H9 (cell line): ENCODE data around the gene MED22. TPM values are rescaled to one million over a fixed set of nuclear protein-coding genes. Genes with fewer than 3 reads are reported as not detected.

Experiments used
- DNase-seq: peaks from one replicate; pipeline ENCODE4 v3.0.0-alpha.2; 2017
- H2AFZ ChIP-seq: one replicate; pipeline ENCODE4 v1.6.1; 2013; ENCODE audit warnings: mild to moderate bottlenecking, low read length, control low read depth, moderate library complexity
- H2AK5ac ChIP-seq: 2 replicates; pipeline ENCODE4 v1.6.1; 2013; ENCODE audit warnings: low read length, control low read depth, mixed read lengths; ENCODE audit not compliant: insufficient read length
- H2BK120ac ChIP-seq: one replicate; pipeline ENCODE4 v1.6.1; 2013; ENCODE audit warnings: low read depth, mild to moderate bottlenecking, low read length, control low read depth, inconsistent platforms; ENCODE audit not compliant: poor library complexity, severe bottlenecking
- H2BK12ac ChIP-seq: 2 replicates; pipeline ENCODE4 v1.6.1; 2013; ENCODE audit warnings: low read length, control low read depth, mixed read lengths, low read depth; ENCODE audit not compliant: insufficient read length
- H2BK15ac ChIP-seq: 2 replicates; pipeline ENCODE4 v1.6.1; 2013; ENCODE audit warnings: low read depth, low read length, control low read depth
- H2BK20ac ChIP-seq: one replicate; pipeline ENCODE4 v1.6.1; 2013; ENCODE audit warnings: low read depth, mild to moderate bottlenecking, low read length, control low read depth, inconsistent platforms; ENCODE audit not compliant: poor library complexity, severe bottlenecking
- H2BK5ac ChIP-seq: 2 replicates; pipeline ENCODE4 v1.6.1; 2013; ENCODE audit warnings: low read length, control low read depth, mixed read lengths; ENCODE audit not compliant: insufficient read length
- H3K14ac ChIP-seq: 2 replicates; pipeline ENCODE4 v1.6.1; 2013; ENCODE audit warnings: low read length, control low read depth; ENCODE audit not compliant: insufficient read depth
- H3K18ac ChIP-seq: 2 replicates; pipeline ENCODE4 v1.6.1; 2013; ENCODE audit warnings: low read depth, mild to moderate bottlenecking, mixed read lengths, low read length, control low read depth; ENCODE audit not compliant: insufficient read length
- H3K23ac ChIP-seq: 2 replicates; pipeline ENCODE4 v1.6.1; 2013; ENCODE audit warnings: low read length, control low read depth, mixed read lengths, low read depth; ENCODE audit not compliant: insufficient read length
- H3K23me2 ChIP-seq: 2 replicates; pipeline ENCODE4 v1.6.1; 2013; ENCODE audit warnings: low read depth, mild to moderate bottlenecking, mixed read lengths, low read length, control low read depth; ENCODE audit not compliant: insufficient read length, poor library complexity, severe bottlenecking
- H3K27ac ChIP-seq: 2 replicates; pipeline ENCODE4 v1.5.1; 2013; ENCODE audit warnings: low read length, control low read depth, mixed read lengths, low read depth; ENCODE audit not compliant: insufficient read length
- H3K27me3 ChIP-seq: 2 replicates; pipeline ENCODE4 v1.6.1; 2013; ENCODE audit warnings: low read length, control low read depth, inconsistent platforms; ENCODE audit not compliant: insufficient read depth
- H3K4ac ChIP-seq: 2 replicates; pipeline ENCODE4 v1.6.1; 2013; ENCODE audit warnings: low read depth, mild to moderate bottlenecking, control low read depth, inconsistent platforms, low read length, moderate library complexity
- H3K4me1 ChIP-seq: 2 replicates; pipeline ENCODE4 v1.6.1; 2013; ENCODE audit warnings: low read length, control low read depth, inconsistent platforms; ENCODE audit not compliant: insufficient read depth
- H3K4me2 ChIP-seq: 2 replicates; pipeline ENCODE4 v1.6.1; 2013; ENCODE audit warnings: low read length, control low read depth, mixed read lengths; ENCODE audit not compliant: insufficient read length, insufficient read depth
- H3K56ac ChIP-seq: 2 replicates; pipeline ENCODE4 v1.6.1; 2013; ENCODE audit warnings: low read depth, mild to moderate bottlenecking, mixed read lengths, low read length, control low read depth; ENCODE audit not compliant: insufficient read length
- H3K79me1 ChIP-seq: 2 replicates; pipeline ENCODE4 v1.6.1; 2013; ENCODE audit warnings: low read depth, mild to moderate bottlenecking, moderate library complexity, low read length, control low read depth, inconsistent platforms; ENCODE audit not compliant: insufficient read depth, poor library complexity, severe bottlenecking
- H3K79me2 ChIP-seq: 2 replicates; pipeline ENCODE4 v1.6.1; 2013; ENCODE audit warnings: low read length, control low read depth, inconsistent platforms; ENCODE audit not compliant: insufficient read depth
- H3K9ac ChIP-seq: 2 replicates; pipeline ENCODE4 v1.6.1; 2013; ENCODE audit warnings: low read length, control low read depth, mixed read lengths; ENCODE audit not compliant: insufficient read length; ENCODE audit errors: extremely low read depth
- H3K9me3 ChIP-seq: one replicate; pipeline ENCODE4 v1.6.1; 2013; ENCODE audit warnings: low read depth, low read length, inconsistent platforms; ENCODE audit not compliant: control insufficient read depth
- H3T11ph ChIP-seq: one replicate; pipeline ENCODE4 v1.6.1; 2013; ENCODE audit warnings: mild to moderate bottlenecking, low read length, control low read depth, inconsistent platforms
- H4K20me1 ChIP-seq: one replicate; pipeline ENCODE4 v1.6.1; 2013; ENCODE audit not compliant: control insufficient read depth, insufficient read length, insufficient read depth
- H4K5ac ChIP-seq: 2 replicates; pipeline ENCODE4 v1.6.1; 2013; ENCODE audit warnings: low read depth, mild to moderate bottlenecking, mixed read lengths, low read length, control low read depth; ENCODE audit not compliant: insufficient read length
- H4K8ac ChIP-seq: replicated peaks from 2 replicates; pipeline ENCODE4 v1.6.1; 2013; ENCODE audit warnings: low read length, control low read depth, mixed read lengths, low read depth; ENCODE audit not compliant: insufficient read length
- H4K91ac ChIP-seq: 2 replicates; pipeline ENCODE4 v1.6.1; 2013; ENCODE audit warnings: low read depth, mild to moderate bottlenecking, moderate library complexity, mixed read lengths, low read length, control low read depth; ENCODE audit not compliant: insufficient read length
- H3K27ac Mint-ChIP-seq, 3 experiments: 2 replicates in 2 of 3; 3 replicates in 1 of 3; pipeline ENCODE4 v1.8.0; 2020 to 2021; ENCODE audit warnings: mixed read lengths in 3 of 3, mild to moderate bottlenecking in 1 of 3, moderate library complexity in 1 of 3
- H3K27me3 Mint-ChIP-seq: 2 replicates; pipeline ENCODE4 v1.8.0; 2021; ENCODE audit warnings: low read depth, mild to moderate bottlenecking, moderate library complexity, mixed read lengths
- H3K36me3 Mint-ChIP-seq, 3 experiments: 2 replicates in 2 of 3; 3 replicates in 1 of 3; pipeline ENCODE4 v1.8.0; 2020 to 2021; ENCODE audit warnings: low read depth in 3 of 3, mixed read lengths in 3 of 3; ENCODE audit not compliant: insufficient read depth in 1 of 3
- H3K4me1 Mint-ChIP-seq, 2 experiments: 2 replicates each; pipeline ENCODE4 v1.8.0; 2020; ENCODE audit warnings: mixed read lengths in 2 of 2
- H3K4me3 Mint-ChIP-seq, 2 experiments: 2 replicates in 1 of 2; 3 replicates in 1 of 2; pipeline ENCODE4 v1.8.0; 2020 to 2021; ENCODE audit warnings: mild to moderate bottlenecking in 2 of 2, mixed read lengths in 2 of 2, moderate library complexity in 1 of 2
- H3K9me3 Mint-ChIP-seq, 2 experiments: 2 replicates in 1 of 2; 3 replicates in 1 of 2; pipeline ENCODE4 v1.8.0; 2020; ENCODE audit warnings: mild to moderate bottlenecking in 2 of 2, mixed read lengths in 2 of 2, moderate library complexity in 1 of 2
- WGBS: extraction: QIAGEN DNeasy Blood & Tissue Kit; methylation state at CpG from one replicate; pipeline ENCODE4 v1.1.7; 2013; ENCODE audit warnings: missing lambda C conversion rate, low lambda C conversion rate, mixed read lengths; ENCODE audit not compliant: insufficient read length; ENCODE audit errors: extremely low coverage; 5-methylcytosine and 5-hydroxymethylcytosine counted together
- total RNA-seq: library from RNA; stranded (reverse); gene quantifications from 2 replicates; pipeline ENCODE4 v1.2.1, GENCODE V29; 2021
- TF ChIP-seq, protein P1 (sequence below): fragments of 200-600 bp; sonication (generic); conservative IDR thresholded peaks from 3 replicates; pipeline ENCODE4 v1.8.0; 2021; ENCODE audit warnings: antibody characterized with exemption, mild to moderate bottlenecking

The MED22 gene
- total RNA-seq, 1 experiment from 2014 or later: 60.1 TPM

GRCh38 chr9:133321411-133321935, 26.5 kb downstream of the MED22 start:
- H3K9me3 ChIP-seq: peaks cover 11% of the 10 kb centered on the region
- H3K79me1 ChIP-seq: no peaks in the 10 kb centered on the region
- no peaks in the 10 kb centered on the region for H4K20me1 ChIP-seq
- H2BK15ac ChIP-seq: no peak overlapping the region
- H3K4me1 ChIP-seq: no peaks in the 10 kb centered on the region; the same call in 1 of the 2 replicates
- no peak overlapping the region for H4K5ac ChIP-seq
- no peak overlapping the region for H3K9ac ChIP-seq
- H3K27ac ChIP-seq: no peak overlapping the region
- no peak overlapping the region for H2BK120ac ChIP-seq
- WGBS: no CpG with 5 or more reads among the region's 13 CpGs
- TF ChIP-seq, protein P1, sequence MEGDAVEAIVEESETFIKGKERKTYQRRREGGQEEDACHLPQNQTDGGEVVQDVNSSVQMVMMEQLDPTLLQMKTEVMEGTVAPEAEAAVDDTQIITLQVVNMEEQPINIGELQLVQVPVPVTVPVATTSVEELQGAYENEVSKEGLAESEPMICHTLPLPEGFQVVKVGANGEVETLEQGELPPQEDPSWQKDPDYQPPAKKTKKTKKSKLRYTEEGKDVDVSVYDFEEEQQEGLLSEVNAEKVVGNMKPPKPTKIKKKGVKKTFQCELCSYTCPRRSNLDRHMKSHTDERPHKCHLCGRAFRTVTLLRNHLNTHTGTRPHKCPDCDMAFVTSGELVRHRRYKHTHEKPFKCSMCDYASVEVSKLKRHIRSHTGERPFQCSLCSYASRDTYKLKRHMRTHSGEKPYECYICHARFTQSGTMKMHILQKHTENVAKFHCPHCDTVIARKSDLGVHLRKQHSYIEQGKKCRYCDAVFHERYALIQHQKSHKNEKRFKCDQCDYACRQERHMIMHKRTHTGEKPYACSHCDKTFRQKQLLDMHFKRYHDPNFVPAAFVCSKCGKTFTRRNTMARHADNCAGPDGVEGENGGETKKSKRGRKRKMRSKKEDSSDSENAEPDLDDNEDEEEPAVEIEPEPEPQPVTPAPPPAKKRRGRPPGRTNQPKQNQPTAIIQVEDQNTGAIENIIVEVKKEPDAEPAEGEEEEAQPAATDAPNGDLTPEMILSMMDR: no peak
- no peak overlapping the region for H2AK5ac ChIP-seq
- H2AFZ ChIP-seq: no peak overlapping the region
- Mint-ChIP-seq H3K4me3 (no peak overlapping the region; a peak in 1 of 5 replicates), H3K36me3 (peaks cover 0 to 9% (median 4%) of the 10 kb centered on the region in 3 experiments; a peak in 4 of 7 replicates), H3K9me3 (peaks cover 23 to 28% of the 10 kb centered on the region in 2 experiments), H3K27ac (no peak overlapping the region), H3K4me1 (no peaks in the 10 kb centered on the region), H3K27me3 (peaks cover 27% of the 10 kb centered on the region)
- no peak overlapping the region for H3K14ac ChIP-seq
- no peak for DNase-seq
- no peak overlapping the region for H3K23ac ChIP-seq
- no peaks in the 10 kb centered on the region for H3K27me3 ChIP-seq
- H3K56ac ChIP-seq: no peak overlapping the region
- H4K91ac ChIP-seq: no peak overlapping the region
- H3T11ph ChIP-seq: no peak overlapping the region
- no peaks in the 10 kb centered on the region for H3K79me2 ChIP-seq
- H3K18ac ChIP-seq: no peak overlapping the region
- H2BK20ac ChIP-seq: no peak overlapping the region
- H4K8ac ChIP-seq: no peak overlapping the region
- no peaks in the 10 kb centered on the region for H3K23me2 ChIP-seq
- no peak overlapping the region for H2BK12ac ChIP-seq
- no peak overlapping the region for H3K4me2 ChIP-seq
- H2BK5ac ChIP-seq: no peak overlapping the region
- H3K4ac ChIP-seq: no peak overlapping the region
